Glomerular endothelial cell (primary cell): ENCODE measurements around the gene MAGI2. TPM values are rescaled to one million over a fixed set of nuclear protein-coding genes. Genes with fewer than 3 reads are reported as not detected.
"Not testable (repeated sequence)": the region's sequence is repeated elsewhere in the genome, so short reads cannot be mapped to it uniquely, and the experiment has no call there.

ENCODE experiments used
- DNase-seq: peaks from one replicate; pipeline ENCODE4 v3.0.0-alpha.2; 2011; ENCODE audit warnings: low read depth, low spot score; ENCODE audit errors: extremely low read depth
- total RNA-seq: library from RNA; depleted of rRNA; stranded (reverse); fragments of >200 nt; gene quantifications from 2 replicates; pipeline ENCODE4 v1.2.3, GENCODE V29; 2015

Gene MAGI2
- total RNA-seq, 1 donor from 2014 or later = 6.7 TPM

- DNase-seq = no peak
Measured at GRCh38 chr7:78033410-78033809, 1420.1 kb downstream of the MAGI2 start.

GRCh38 chr7:78026492-78026891, 1427.0 kb downstream of the MAGI2 start:
- no peak for DNase-seq

DNA sequence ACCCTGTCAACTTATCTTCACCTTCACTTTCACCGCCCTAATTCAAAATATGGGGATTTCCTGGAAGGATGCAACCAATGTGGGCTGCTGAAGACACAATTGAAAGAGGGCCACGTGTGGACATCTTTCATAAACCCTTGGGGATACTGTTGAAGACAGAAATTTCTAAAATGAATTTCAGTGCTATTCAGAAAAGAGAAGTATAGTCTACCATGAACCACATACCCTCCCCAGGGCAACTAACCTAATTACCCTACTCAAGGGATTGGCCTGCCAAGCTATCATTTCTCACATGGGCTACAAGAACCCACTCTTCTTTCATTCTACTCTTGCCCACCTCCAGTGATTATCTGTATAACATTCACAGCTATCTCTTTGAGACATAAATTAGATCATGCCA, 1428.9 kb downstream of the MAGI2 start:
- no peak for DNase-seq

- DNase-seq = no peak
Measured at GRCh38 chr7:78023191-78023590, 1430.3 kb downstream of the MAGI2 start.

DNA sequence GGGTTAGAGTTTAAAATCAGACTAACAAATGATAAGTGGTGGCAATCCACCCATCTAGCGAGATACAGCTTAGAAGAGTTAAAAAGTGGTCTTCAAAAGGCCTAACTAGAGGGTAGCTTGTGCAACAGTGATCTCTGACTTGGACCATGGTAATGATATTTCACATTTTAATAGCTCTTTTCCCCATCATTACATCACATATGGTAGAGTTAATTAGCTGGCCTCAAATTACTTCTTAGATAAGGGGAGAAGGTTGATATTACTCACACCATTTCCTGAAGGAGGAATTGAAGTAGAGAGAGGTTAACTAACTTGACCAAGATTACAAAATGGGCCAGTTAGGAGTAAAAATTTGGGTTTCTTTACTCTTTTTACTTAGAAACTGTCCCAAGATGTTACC, 1431.3 kb downstream of the MAGI2 start:
- no peak for DNase-seq

DNA sequence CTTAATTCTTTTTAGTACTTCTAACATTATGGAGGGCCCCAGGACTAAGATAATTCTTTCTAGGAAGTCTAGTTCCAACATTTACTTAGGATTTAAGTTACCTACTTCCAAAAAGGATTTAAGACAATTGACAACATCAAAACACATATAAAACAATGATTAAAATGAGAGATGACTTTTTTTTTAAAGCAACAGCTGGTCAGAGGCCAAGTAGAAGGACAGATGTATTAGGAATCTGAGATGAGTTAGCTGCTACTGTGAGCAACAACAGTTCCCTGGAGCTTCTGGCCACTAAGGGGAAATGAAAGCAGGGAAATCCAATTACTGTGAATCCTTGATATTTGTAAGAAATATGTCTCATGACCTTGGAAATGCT, 1432.6 kb downstream of the MAGI2 start:
- no peak for DNase-seq

- DNase-seq = peak; percentile 68
Measured at GRCh38 chr7:78020136-78020873, 1433.2 kb downstream of the MAGI2 start.

DNA sequence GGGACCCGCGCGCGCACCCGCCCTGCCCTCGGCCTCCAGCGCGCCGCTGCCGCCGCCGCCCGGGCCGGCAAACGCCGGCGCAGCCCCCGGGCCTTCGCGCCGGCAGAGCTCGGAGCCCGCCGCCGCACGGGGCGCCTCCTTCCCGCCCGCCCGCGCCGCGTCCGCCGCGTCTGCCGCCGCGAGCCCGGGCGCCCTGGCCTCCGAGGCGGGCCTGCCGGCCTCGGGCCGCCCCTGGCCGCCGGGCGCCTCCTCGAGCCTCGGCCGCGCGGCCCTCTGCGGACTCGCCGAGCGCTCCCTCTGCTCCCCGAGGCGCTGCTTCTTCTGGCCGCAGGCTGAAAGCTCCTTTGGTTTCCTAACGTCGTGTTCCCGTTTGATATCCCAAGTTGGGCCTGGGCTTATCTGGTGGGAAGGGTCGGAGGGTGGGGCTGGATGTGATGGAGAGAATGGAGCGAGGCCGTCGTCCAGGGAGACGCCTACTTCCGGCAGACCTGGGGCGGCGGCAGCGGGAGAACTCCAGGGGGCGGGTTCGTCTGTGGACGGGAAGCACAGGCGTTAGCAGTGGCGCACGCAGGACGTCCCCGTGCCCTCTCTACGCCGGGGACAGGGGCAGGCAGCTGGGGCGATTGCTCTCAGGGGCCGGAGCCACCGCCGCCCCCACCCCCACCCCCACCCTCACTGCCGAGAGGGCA, 1433.9 kb downstream of the MAGI2 start:
- no peak for DNase-seq

DNA sequence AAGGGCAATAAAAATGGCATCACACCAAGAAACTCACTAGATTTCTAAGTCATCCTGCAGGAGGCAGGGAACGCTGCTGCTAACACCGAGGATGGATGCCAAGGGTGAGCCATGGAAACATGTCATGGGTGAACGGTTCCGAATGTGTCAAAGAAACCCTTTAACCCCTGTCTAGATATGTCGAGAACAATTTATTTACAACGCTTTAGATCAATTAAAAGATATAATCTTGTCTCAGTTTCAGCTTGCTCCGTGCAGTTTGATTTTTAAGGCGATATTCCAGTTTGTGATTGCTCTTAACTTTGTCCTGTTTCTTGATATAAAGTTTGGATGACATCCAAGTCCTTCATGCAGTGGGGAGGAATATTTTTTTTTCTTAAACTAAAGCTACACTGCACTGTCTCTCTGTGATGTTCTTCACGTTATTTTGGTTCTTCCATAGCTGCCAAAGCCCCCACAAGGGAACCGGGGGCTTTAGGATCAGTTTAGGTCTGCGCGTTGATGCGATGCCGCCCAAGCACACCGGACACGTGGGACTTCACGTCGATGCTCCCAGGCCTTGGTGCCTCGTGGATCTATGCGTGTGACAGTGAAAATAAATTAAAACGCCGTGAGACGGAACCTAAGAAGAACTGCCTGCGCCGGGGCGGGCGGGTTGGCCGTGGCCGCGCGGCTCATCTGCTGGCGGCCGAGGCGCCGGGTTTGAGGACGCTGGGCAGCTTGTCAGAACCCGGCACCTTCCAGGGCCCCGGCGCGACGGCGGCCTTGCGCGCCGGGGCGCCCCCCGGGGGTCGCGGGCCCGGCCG, 1434.6 kb downstream of the MAGI2 start:
- DNase-seq = no peak

DNA sequence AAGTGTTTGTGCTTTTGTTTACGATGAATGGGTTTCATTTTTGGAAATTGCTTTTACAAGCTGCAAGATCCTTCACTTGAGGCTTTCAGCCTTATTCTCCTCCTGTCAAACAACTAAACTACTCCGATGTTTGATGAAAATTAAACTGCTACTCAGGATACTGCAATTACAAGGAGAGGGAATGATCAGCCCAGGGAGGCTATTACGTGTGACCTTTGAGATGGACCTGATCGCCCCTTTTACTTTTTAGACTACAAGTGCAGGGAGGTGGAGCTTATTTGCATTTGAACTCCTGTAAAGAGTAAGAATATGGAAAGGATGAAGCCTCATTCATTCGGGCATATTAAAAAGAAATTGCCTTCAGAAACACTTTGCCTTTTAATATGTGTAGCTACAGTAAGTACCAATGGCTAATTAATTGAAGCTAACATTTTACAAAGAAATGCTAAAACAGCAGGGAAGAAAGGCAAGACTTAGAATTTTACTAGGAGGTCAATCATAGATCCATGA, 1435.8 kb downstream of the MAGI2 start:
- DNase-seq = no peak

- DNase-seq = no peak
Measured at GRCh38 chr7:78015574-78016260, 1437.8 kb downstream of the MAGI2 start.

- no peak for DNase-seq
Measured at GRCh38 chr7:78014401-78014800, 1439.1 kb downstream of the MAGI2 start.

DNA sequence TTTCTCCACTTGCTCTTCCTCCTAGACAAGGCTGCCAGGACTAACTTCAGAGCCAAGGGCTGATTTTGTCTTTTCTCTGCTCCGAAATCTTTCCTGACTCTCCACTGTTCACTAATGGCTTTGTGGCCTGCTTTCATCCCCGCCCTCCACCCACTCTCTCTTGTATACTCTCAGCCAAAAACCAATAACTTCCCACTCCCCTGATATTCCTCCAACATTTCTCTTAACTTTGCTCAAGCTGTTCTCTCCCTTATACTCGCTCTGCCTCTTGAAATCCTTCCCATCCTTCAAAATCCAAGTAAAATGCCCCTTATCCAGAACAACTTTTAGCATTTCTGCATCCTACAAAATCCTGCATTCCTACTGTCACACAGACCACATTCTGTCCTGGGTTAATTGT, 1440.1 kb downstream of the MAGI2 start:
- DNase-seq = no peak

DNA sequence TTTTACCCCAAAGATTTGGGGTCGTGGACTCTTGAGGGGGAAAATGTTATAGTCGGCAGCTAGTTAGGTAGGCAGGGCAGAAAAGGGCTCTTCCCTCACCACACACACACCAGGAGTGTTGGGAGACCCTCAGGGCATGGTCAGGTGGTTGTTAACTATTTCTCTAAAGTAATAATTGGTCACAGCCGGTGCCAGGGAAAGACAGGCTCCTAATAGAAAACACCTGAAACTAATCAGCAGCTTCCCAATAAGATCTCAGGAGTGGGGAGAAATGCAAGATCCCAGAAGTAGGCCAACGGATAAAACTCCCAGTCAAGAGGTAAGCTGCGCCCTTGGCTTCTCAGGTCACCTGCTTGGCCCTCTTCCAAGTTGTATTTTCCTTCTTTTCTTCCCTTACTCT, 1441.8 kb downstream of the MAGI2 start:
- DNase-seq = no peak

DNA sequence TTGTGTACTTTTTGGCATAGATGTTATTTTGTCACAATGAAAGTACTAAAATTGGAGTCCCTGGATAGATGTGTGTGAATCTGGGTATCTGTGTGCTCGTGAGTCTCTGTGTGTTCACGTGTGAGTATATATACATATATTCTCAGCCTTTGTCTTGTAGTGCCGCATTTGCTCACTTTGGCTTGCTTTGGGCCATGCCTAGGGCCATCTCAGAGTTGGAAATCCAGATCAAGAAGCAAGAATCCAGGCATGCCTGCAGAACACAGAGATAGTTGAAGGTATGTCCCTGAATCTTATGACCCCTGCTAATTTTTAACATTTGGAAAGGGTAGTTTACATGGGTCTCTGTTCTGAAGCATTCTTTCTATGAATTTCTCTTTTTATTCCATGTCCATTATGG, 1446.2 kb downstream of the MAGI2 start:
- no peak for DNase-seq

GRCh38 chr7:78006063-78006755, 1447.3 kb downstream of the MAGI2 start:
- no peak for DNase-seq

GRCh38 chr7:78002715-78003114, 1450.8 kb downstream of the MAGI2 start:
- DNase-seq = no peak

DNA sequence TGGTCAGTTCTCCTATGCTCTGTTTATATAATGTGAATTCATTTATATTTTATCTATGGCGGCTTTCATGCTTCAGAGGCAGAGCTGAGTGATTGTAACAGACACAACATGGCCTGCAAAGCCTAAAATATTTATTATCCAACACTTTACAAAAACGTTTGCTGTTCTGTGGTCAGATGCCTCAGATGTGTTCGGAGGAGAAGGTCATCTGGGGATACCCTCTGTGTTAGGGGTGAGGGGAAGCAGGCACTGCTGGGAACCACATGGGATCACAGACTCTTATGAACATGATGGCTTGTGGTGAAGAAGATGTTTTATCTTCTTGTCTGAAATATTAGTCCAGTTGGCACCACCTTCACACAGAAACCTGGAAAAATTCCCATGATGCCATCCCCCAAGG, 1451.4 kb downstream of the MAGI2 start:
- DNase-seq = no peak

DNA sequence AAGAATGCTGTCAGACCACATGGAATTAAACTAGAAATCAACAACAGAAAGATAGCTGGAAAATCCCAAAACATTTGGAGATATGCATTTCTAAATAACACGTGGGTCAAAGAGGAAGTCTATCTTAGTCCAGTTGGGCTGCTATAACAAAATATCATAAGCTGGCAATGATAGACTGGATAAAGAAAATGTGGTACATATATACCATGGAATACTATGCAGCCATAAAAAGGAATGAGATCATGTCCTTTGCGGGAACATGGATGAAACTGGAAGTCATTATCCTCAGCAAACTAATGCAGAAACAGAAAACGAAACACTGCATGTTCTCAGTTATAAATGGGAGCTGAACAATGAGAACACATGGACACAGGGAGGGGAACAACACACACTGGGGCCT, 1454.3 kb downstream of the MAGI2 start:
- DNase-seq = not testable (repeated sequence)

DNA sequence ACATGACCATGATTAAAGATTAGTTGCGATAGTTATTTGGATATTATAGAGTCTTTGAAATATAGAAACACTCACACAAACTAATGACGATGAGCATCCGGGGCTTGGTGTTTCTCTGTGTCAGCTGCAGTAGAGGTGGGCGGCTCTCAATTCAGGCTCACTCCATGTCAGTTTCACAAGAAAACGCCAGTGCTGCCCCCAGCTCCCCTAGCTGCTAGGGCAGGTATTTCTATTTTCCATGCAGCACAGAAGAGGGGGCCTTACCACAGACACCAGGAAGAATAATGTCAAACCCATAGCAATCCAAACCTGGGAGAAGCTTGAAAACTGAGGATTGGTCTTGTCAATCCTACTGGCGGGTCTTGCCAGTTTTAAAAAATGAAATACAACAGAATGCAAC, 1457.8 kb downstream of the MAGI2 start:
- DNase-seq = no peak
